K562 (cell line): Measurements from ENCODE around the gene EEF1A2. TPM values are rescaled to one million over a fixed set of nuclear protein-coding genes. Genes with fewer than 3 reads are reported as not detected.

Experiments used
- MGA ChIP-seq: fragments of 450-650 bp; IDR thresholded peaks from 2 replicates; pipeline ENCODE4 v1.6.1; 2016; ENCODE audit warnings: mild to moderate bottlenecking, moderate library complexity
- RFX7 ChIP-seq: fragments of 250-450 bp; sonication (Bioruptor Pico); IDR thresholded peaks from 2 replicates; pipeline ENCODE4 v1.5.1; 2021; ENCODE audit warnings: mild to moderate bottlenecking
- SAFB ChIP-seq: fragments of 200-400 bp; formaldehyde crosslinking; IDR thresholded peaks from 2 replicates; pipeline ENCODE4 v1.6.1; 2017; ENCODE audit warnings: low read depth, low read length, borderline replicate concordance
- ZNF57 ChIP-seq: fragments of 450-650 bp; formaldehyde crosslinking; IDR thresholded peaks from 2 replicates; pipeline ENCODE4 v1.4.0; 2020; ENCODE audit warnings: mild to moderate bottlenecking, moderate library complexity
- ZNF766 ChIP-seq: fragments of 200-800 bp; sonication (Bioruptor generic); conservative IDR thresholded peaks from 2 replicates; pipeline ENCODE4 v1.6.1; 2016; ENCODE audit warnings: missing genetic modification characterization, missing compliant biosample characterization
- polyA plus RNA-seq, 8 experiments: library from polyadenylated mRNA; depleted of rRNA in 4 of 8; stranded (reverse) in 5 of 8; unstranded in 3 of 8; fragments of >200 nt; fragmentation: Nextera tagmentation in 2 of 8; fragmentation: Illumina TruSeq in 1 of 8; extraction: Ambion mirVana in 2 of 8; extraction: Trizol in 1 of 8; gene quantifications; 2 replicates each; pipeline versions ENCODE4 v1.2.1 to v1.2.3, GENCODE V29; 2011 to 2014; ENCODE audit warnings: inconsistent platforms in 1 of 8, missing spikeins in 1 of 8
- total RNA-seq, 7 experiments: library from RNA; depleted of rRNA in 6 of 7; stranded (reverse); fragments of >200 nt in 6 of 7; fragmentation: Illumina TruSeq in 2 of 7; extraction: Trizol in 2 of 7; gene quantifications; 2 replicates each; pipeline versions ENCODE4 v1.2.1 to v1.2.3, GENCODE V29; 2011 to 2021; ENCODE audit warnings: low replicate concordance in 1 of 7

The EEF1A2 gene
- total and polyA plus RNA-seq, 9 of the 15 experiments (the other 6 are each of a cell fraction or from before 2014, with no cell fraction given) = 0.04 to 29.6 (median 11.5) TPM

DNA sequence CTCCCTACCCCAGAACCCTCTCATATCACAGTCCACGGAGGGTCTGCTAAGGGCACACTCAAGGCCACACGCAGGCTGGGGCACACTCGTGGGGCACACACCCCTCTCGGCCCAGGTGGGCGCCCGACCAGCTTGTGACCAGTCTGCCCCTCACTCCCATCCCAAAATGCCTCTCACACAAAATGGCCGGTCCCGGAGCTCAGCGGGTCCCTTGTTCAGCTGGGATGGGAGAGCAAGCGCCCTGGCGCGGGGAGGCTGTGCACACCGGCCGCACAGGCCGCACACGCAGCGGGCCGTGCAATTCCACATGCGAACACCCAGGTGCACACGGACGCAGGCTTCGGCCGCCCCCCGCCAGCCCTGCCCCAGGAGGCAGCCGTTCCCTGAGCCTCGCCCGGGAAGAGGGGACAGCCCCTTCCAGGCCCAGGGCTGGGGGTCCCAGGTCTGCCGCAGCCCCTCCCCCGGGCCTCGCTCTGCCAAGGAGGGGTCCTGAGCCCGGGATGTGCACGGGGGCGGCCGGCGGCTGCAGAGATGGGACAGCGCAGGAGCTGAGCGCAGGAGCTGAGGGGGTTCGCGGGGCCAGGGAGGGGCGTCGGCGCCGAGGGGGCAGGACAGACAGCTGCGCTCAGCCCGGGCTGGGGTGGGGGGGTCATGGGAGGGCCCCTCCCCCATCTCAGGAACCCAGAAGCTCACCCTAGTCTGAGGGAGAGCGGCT lies 27.7 kb downstream of the EEF1A2 start (continued):
- no peak for TF ChIP-seq MGA
- TF ChIP-seq ZNF766 (CRISPR knock-in tag) = no peak
- no peak for TF ChIP-seq RFX7 (CRISPR knock-in tag)
- TF ChIP-seq SAFB = no peak
- TF ChIP-seq ZNF57 = no peak
